Measurements from ENCODE around the gene DNAAF8. TPM values are rescaled to one million over a fixed set of nuclear protein-coding genes. Genes with fewer than 3 reads are reported as not detected.

Gene DNAAF8
- total and polyA plus RNA-seq, 2 donors (not counting 3 experiments of a cell fraction or from before 2014, with no cell fraction given), result 0.58 to 1.0 TPM

DNA sequence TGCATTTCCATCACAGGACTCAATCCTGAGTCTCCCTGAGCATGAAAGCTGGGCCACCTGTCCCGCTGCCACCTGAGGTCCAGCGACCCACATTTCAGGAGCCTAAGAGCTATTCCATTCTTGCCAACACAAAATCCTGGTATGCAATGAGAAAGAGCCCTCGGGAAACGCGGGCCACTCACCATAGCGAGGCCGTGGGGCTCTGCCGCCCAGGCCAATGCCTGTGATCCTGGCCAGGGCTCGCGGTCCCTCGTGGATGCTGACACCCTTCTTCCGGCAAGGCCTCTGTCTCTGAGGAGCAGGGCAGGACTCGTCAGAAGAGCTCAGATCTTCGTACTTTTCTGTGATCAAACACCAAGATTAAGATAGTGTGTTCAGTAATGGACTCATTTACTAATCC lies 29.4 kb upstream of the DNAAF8 start:
- dilution Hi-C loops (cut with MboI; ENCODE audit: extremely low pct_ligation_motif_present, low sequenced_read_pairs), result no loop called here
- H3K79me2 ChIP-seq (ENCODE audit: control insufficient read depth, insufficient read depth, low read length), result no peaks in the 10 kb centered on the region
- no TSS peak for BruUV-seq (replicated peaks)

More for the DNA sequence above, 29.4 kb upstream of the DNAAF8 start:
- no peaks in the 10 kb centered on the region for H3K27me3 ChIP-seq (ENCODE audit: control insufficient read depth in 2 of 2, insufficient read depth in 2 of 2, low read length in 2 of 2)
- intact Hi-C loops (cut with micrococcal nuclease), result no loop called here
- no peak overlapping the region for H3K4me3 ChIP-seq (replicated peaks in 1 of 3; ENCODE audit: insufficient read depth in 1 of 3, low read depth in 1 of 3, low read length in 3 of 3)
- DNase-seq (ENCODE audit: low read depth, low spot score) (no peak), FAIRE-seq (no peak)
- no peaks in the 10 kb centered on the region for H3K9me1 ChIP-seq (replicated peaks; ENCODE audit: control insufficient read depth, extremely low read depth, insufficient read depth, low read length)
- ChIA-PET CTCF (interaction anchor here (0.7 kb wide), 1 partner anchor 55 kb away, joined by 3 read pairs; no protein-coding TSS in a partner anchor), POLR2A (interaction anchor here (0.6 kb wide), 1 partner anchor 129 kb away, joined by 4 read pairs; no protein-coding TSS in a partner anchor)
- H4K20me1 ChIP-seq (replicated peaks; ENCODE audit: control insufficient read depth, extremely low read depth, insufficient read depth, low read length), result no peaks in the 10 kb centered on the region
- H3K9ac ChIP-seq (replicated peaks; ENCODE audit: extremely low read depth, insufficient read depth, low read length), result no peak overlapping the region
- H3K27ac ChIP-seq (ENCODE audit: insufficient read depth, low read depth, low read length), result no peak overlapping the region
- TF ChIP-seq MYC (IDR thresholded peaks at IDR 0.05; ENCODE audit: low read depth, low read length) (no peak), FOS (IDR thresholded peaks at IDR 0.05; ENCODE audit: borderline replicate concordance, insufficient read depth, low read length) (no peak), EZH2 (IDR thresholded peaks at IDR 0.05; ENCODE audit: borderline replicate concordance, low read depth, low read length, severe bottlenecking) (no peak), GATA2 (IDR thresholded peaks at IDR 0.05; ENCODE audit: insufficient read depth, insufficient read length, low read depth, low read length) (no peak), POLR2AphosphoS5 (IDR thresholded peaks at IDR 0.05; ENCODE audit: insufficient read depth, low read depth, low read length) (no peak), POLR2A (IDR thresholded peaks at IDR 0.05; ENCODE audit: low read depth, low read length) (no peak), JUN (IDR thresholded peaks at IDR 0.05; ENCODE audit: borderline replicate concordance, insufficient read depth, insufficient read length, low read depth) (no peak)
- TF ChIP-seq, protein P1, sequence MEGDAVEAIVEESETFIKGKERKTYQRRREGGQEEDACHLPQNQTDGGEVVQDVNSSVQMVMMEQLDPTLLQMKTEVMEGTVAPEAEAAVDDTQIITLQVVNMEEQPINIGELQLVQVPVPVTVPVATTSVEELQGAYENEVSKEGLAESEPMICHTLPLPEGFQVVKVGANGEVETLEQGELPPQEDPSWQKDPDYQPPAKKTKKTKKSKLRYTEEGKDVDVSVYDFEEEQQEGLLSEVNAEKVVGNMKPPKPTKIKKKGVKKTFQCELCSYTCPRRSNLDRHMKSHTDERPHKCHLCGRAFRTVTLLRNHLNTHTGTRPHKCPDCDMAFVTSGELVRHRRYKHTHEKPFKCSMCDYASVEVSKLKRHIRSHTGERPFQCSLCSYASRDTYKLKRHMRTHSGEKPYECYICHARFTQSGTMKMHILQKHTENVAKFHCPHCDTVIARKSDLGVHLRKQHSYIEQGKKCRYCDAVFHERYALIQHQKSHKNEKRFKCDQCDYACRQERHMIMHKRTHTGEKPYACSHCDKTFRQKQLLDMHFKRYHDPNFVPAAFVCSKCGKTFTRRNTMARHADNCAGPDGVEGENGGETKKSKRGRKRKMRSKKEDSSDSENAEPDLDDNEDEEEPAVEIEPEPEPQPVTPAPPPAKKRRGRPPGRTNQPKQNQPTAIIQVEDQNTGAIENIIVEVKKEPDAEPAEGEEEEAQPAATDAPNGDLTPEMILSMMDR (IDR thresholded peaks at IDR 0.05; ENCODE audit: extremely low read depth in 1 of 2, insufficient read depth in 1 of 2, low read depth in 1 of 2, low read length in 2 of 2), result no peak
- TF ChIP-seq, protein P2, sequence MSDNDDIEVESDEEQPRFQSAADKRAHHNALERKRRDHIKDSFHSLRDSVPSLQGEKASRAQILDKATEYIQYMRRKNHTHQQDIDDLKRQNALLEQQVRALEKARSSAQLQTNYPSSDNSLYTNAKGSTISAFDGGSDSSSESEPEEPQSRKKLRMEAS (IDR thresholded peaks at IDR 0.05; ENCODE audit: insufficient read depth, insufficient read length), result no peak
- peaks cover 0 to 25% of the 10 kb centered on the region in 2 experiments for H3K36me3 ChIP-seq (ENCODE audit: control insufficient read depth in 2 of 2, extremely low read depth in 1 of 2, insufficient read depth in 2 of 2, low read length in 2 of 2)
- H3K4me1 ChIP-seq (ENCODE audit: control insufficient read depth, extremely low read depth, insufficient read depth, low read length), result no peaks in the 10 kb centered on the region
- no peaks in the 10 kb centered on the region for H3K9me3 ChIP-seq (replicated peaks; ENCODE audit: control insufficient read depth, insufficient read depth, low read length)
- no peak overlapping the region for H3K4me2 ChIP-seq (ENCODE audit: insufficient read depth, low read length)
- no peak overlapping the region for H2AFZ ChIP-seq (ENCODE audit: low read depth, low read length)

Data from endothelial cell of umbilical vein (primary cell).